CD8-positive, alpha-beta memory T cell (primary cell): Measurements from ENCODE around the gene LHX5. TPM values are rescaled to one million over a fixed set of nuclear protein-coding genes. Genes with fewer than 3 reads are reported as not detected.
A peak's percentile ranks its signal among the peaks of the same experiment; 100 is the strongest.

Experiments used
- CTCF ChIA-PET: fragments of 350-600 bp; sonication (Branson Sonifier 250); formaldehyde crosslinking; loops from one replicate; lab custom pipeline; 2021; ENCODE audit warnings: antibody characterized with exemption; lab: Charles Lee
- POLR2A ChIA-PET: fragments of 350-600 bp; sonication (Branson Sonifier 250); formaldehyde crosslinking; loops from one replicate; lab custom pipeline; 2021; ENCODE audit warnings: antibody characterized with exemption; lab: Charles Lee
- DNase-seq, 5 donors: peaks; one replicate each; pipeline versions ENCODE4 v3.0.0 to v3.0.0-alpha.2; 2020 to 2022; ENCODE audit warnings: mixed read lengths in 1 of 5
- H3K27ac ChIP-seq: one replicate; pipeline ENCODE4 v1.7.0; 2013; ENCODE audit warnings: low read depth, mild to moderate bottlenecking, low read length, moderate library complexity
- H3K27me3 ChIP-seq: 2 replicates; pipeline ENCODE4 v1.7.0; 2013; ENCODE audit warnings: low read length, mild to moderate bottlenecking; ENCODE audit not compliant: insufficient read depth, poor library complexity, severe bottlenecking
- H3K36me3 ChIP-seq: 2 replicates; pipeline ENCODE4 v1.7.0; 2013; ENCODE audit warnings: mild to moderate bottlenecking, low read length, moderate library complexity; ENCODE audit not compliant: insufficient read depth
- H3K4me1 ChIP-seq: 2 replicates; pipeline ENCODE4 v1.7.0; 2013; ENCODE audit warnings: mild to moderate bottlenecking, low read length, moderate library complexity; ENCODE audit not compliant: insufficient read depth
- H3K4me3 ChIP-seq: 2 replicates; pipeline ENCODE4 v1.7.0; 2013; ENCODE audit warnings: mild to moderate bottlenecking, low read length
- H3K9me3 ChIP-seq: 2 replicates; pipeline ENCODE4 v1.7.0; 2013; ENCODE audit warnings: mild to moderate bottlenecking, low read length
- H3K27ac Mint-ChIP-seq, 8 donors: one replicate each; pipeline ENCODE4 v1.8.0; 2020 to 2021; ENCODE audit warnings: mixed read lengths in 8 of 8, mild to moderate bottlenecking in 6 of 8, inconsistent platforms in 3 of 8, moderate library complexity in 3 of 8
- H3K27me3 Mint-ChIP-seq, 2 donors: one replicate each; pipeline ENCODE4 v1.8.0; 2020 to 2021; ENCODE audit warnings: mixed read lengths in 2 of 2, mild to moderate bottlenecking in 1 of 2, moderate library complexity in 1 of 2
- H3K36me3 Mint-ChIP-seq, 3 donors: one replicate each; pipeline ENCODE4 v1.8.0; 2020 to 2021; ENCODE audit warnings: mixed read lengths in 3 of 3, inconsistent platforms in 1 of 3, mild to moderate bottlenecking in 1 of 3
- H3K4me1 Mint-ChIP-seq, 3 donors: one replicate each; pipeline ENCODE4 v1.8.0; 2020 to 2021; ENCODE audit warnings: mixed read lengths in 3 of 3, inconsistent platforms in 1 of 3, mild to moderate bottlenecking in 1 of 3
- H3K4me3 Mint-ChIP-seq, 7 donors: one replicate each; pipeline ENCODE4 v1.8.0; 2020 to 2021; ENCODE audit warnings: mixed read lengths in 7 of 7, mild to moderate bottlenecking in 6 of 7, moderate library complexity in 4 of 7, inconsistent platforms in 2 of 7
- H3K9me3 Mint-ChIP-seq, 5 donors: one replicate each; pipeline ENCODE4 v1.8.0; 2020 to 2022; ENCODE audit warnings: mixed read lengths in 5 of 5, mild to moderate bottlenecking in 3 of 5, moderate library complexity in 2 of 5, inconsistent platforms in 1 of 5
- polyA plus RNA-seq: library from polyadenylated mRNA; unstranded; fragments of 300-500 nt; fragmentation: Illumina TruSeq; gene quantifications from one replicate; pipeline ENCODE4 v1.2.3, GENCODE V29; 2021
- total RNA-seq, 2 experiments: library from RNA; stranded (reverse); gene quantifications; one replicate each; pipeline ENCODE4 v1.2.3, GENCODE V29; 2021

Gene LHX5
- total and polyA plus RNA-seq, 3 experiments from 2014 or later: not detected

- Mint-ChIP-seq H3K36me3 (peaks cover 0 to 3% (median 0%) of the 10 kb centered on the region in 3 donors), H3K27me3 (peaks cover 51 to 77% of the 10 kb centered on the region in 2 donors), H3K4me1 (peaks cover 22 to 36% (median 22%) of the 10 kb centered on the region in 3 donors), H3K9me3 (peaks cover 0 to 6% (median 0%) of the 10 kb centered on the region in 5 donors), H3K27ac (peak overlapping the region in 1 of 8 donors; percentile 58), H3K4me3 (peak overlapping the region; percentile 66 to 93 (median 87))
- peak; percentile 39 to 71 (median 44) for DNase-seq
- CTCF ChIA-PET: interaction anchor here (0.6 to 1.7 kb wide), 3 partner anchors 10 to 19 kb away, joined by 3 to 5 read pairs (median 3); no protein-coding TSS in a partner anchor
- H3K27ac ChIP-seq: no peak overlapping the region
- peaks cover 27% of the 10 kb centered on the region for H3K27me3 ChIP-seq
- peaks cover 13% of the 10 kb centered on the region for H3K4me1 ChIP-seq
- H3K9me3 ChIP-seq: no peaks in the 10 kb centered on the region
- H3K36me3 ChIP-seq: no peaks in the 10 kb centered on the region
- H3K4me3 ChIP-seq: no peak overlapping the region
- POLR2A ChIA-PET: no interaction called here
Observed at GRCh38 chr12:113462117-113462774, 9.4 kb downstream of the LHX5 start.

DNA sequence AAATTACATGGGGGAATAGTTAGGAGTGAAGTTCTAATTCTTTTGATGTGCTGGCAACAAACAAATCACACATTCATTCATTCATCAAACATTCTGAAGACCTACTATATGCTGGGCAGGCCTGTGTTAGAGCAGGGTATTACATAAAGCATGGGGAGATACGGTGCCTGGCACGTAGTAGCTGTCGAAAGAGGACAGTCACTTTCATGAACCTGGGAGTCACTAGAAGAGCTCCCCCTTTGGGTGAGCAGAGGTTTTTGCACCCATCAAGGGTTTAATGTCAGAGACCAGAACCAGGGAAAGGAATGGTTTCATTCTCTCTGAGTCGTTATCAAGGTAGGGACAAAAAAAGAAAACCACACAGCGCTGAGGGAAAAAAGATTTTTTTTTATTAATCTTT lies 10.0 kb downstream of the LHX5 start:
- H3K27me3 ChIP-seq: peaks cover 30% of the 10 kb centered on the region
- Mint-ChIP-seq H3K4me1 (peaks cover 18 to 32% (median 19%) of the 10 kb centered on the region in 3 donors), H3K36me3 (peaks cover 0 to 3% (median 0%) of the 10 kb centered on the region in 3 donors), H3K27me3 (peaks cover 47 to 78% of the 10 kb centered on the region in 2 donors), H3K27ac (no peak overlapping the region), H3K9me3 (peaks cover 0 to 6% (median 0%) of the 10 kb centered on the region in 5 donors), H3K4me3 (peak overlapping the region in 5 of 7 donors; percentile 1 to 87 (median 8))
- peaks cover 13% of the 10 kb centered on the region for H3K4me1 ChIP-seq
- no peak overlapping the region for H3K4me3 ChIP-seq
- H3K36me3 ChIP-seq: no peaks in the 10 kb centered on the region
- CTCF ChIA-PET: interaction anchor here (0.6 to 1.7 kb wide), 3 partner anchors 9 to 19 kb away, joined by 3 to 5 read pairs (median 3); no protein-coding TSS in a partner anchor
- H3K9me3 ChIP-seq: no peaks in the 10 kb centered on the region
- POLR2A ChIA-PET: no interaction called here
- no peak for DNase-seq
- H3K27ac ChIP-seq: no peak overlapping the region

GRCh38 chr12:113459981-113460380 lies 11.7 kb downstream of the LHX5 start:
- no peak overlapping the region for H3K4me3 ChIP-seq
- ChIA-PET POLR2A (no interaction called here), CTCF (no interaction called here)
- DNase-seq: no peak
- H3K9me3 Mint-ChIP-seq: peaks cover 0 to 6% (median 0%) of the 10 kb centered on the region in 5 donors
- peaks cover 15 to 25% (median 17%) of the 10 kb centered on the region in 3 donors for H3K4me1 Mint-ChIP-seq
- H3K27me3 Mint-ChIP-seq: peaks cover 36 to 72% of the 10 kb centered on the region in 2 donors
- no peak overlapping the region for H3K4me3 Mint-ChIP-seq
- no peak overlapping the region for H3K27ac ChIP-seq
- peaks cover 25% of the 10 kb centered on the region for H3K27me3 ChIP-seq
- H3K4me1 ChIP-seq: peaks cover 13% of the 10 kb centered on the region
- peaks cover 0 to 3% (median 0%) of the 10 kb centered on the region in 3 donors for H3K36me3 Mint-ChIP-seq
- H3K27ac Mint-ChIP-seq: no peak overlapping the region
- no peaks in the 10 kb centered on the region for H3K36me3 ChIP-seq
- H3K9me3 ChIP-seq: no peaks in the 10 kb centered on the region

- ChIA-PET POLR2A (no interaction called here), CTCF (no interaction called here)
- H3K27me3 ChIP-seq: peaks cover 11% of the 10 kb centered on the region
- no peak for DNase-seq
- H3K27me3 Mint-ChIP-seq: peaks cover 22 to 60% of the 10 kb centered on the region in 2 donors
- H3K27ac Mint-ChIP-seq: no peak overlapping the region
- peaks cover 0 to 3% (median 0%) of the 10 kb centered on the region in 5 donors for H3K9me3 Mint-ChIP-seq
- H3K9me3 ChIP-seq: no peaks in the 10 kb centered on the region
- no peak overlapping the region for H3K4me3 ChIP-seq
- no peak overlapping the region for H3K4me3 Mint-ChIP-seq
- H3K36me3 ChIP-seq: no peaks in the 10 kb centered on the region
- H3K4me1 ChIP-seq: no peaks in the 10 kb centered on the region
- H3K27ac ChIP-seq: no peak overlapping the region
- peaks cover 5 to 8% (median 8%) of the 10 kb centered on the region in 3 donors for H3K4me1 Mint-ChIP-seq
- H3K36me3 Mint-ChIP-seq: peaks cover 0 to 1% (median 0%) of the 10 kb centered on the region in 3 donors
Observed at GRCh38 chr12:113457710-113458109, 14.0 kb downstream of the LHX5 start.

- Mint-ChIP-seq H3K36me3 (no peaks in the 10 kb centered on the region), H3K27ac (no peak overlapping the region), H3K4me3 (no peak overlapping the region), H3K9me3 (peaks cover 0 to 3% (median 0%) of the 10 kb centered on the region in 5 donors), H3K27me3 (peaks cover 18 to 55% of the 10 kb centered on the region in 2 donors), H3K4me1 (peaks cover 2 to 5% (median 4%) of the 10 kb centered on the region in 3 donors)
- Histone ChIP-seq H3K36me3 (no peaks in the 10 kb centered on the region), H3K4me1 (no peaks in the 10 kb centered on the region), H3K4me3 (no peak overlapping the region), H3K27ac (no peak overlapping the region), H3K27me3 (peaks cover 11% of the 10 kb centered on the region), H3K9me3 (no peaks in the 10 kb centered on the region)
- DNase-seq: no peak
- ChIA-PET CTCF (no interaction called here), POLR2A (no interaction called here)
Observed at GRCh38 chr12:113457185-113457584, 14.5 kb downstream of the LHX5 start.

DNA sequence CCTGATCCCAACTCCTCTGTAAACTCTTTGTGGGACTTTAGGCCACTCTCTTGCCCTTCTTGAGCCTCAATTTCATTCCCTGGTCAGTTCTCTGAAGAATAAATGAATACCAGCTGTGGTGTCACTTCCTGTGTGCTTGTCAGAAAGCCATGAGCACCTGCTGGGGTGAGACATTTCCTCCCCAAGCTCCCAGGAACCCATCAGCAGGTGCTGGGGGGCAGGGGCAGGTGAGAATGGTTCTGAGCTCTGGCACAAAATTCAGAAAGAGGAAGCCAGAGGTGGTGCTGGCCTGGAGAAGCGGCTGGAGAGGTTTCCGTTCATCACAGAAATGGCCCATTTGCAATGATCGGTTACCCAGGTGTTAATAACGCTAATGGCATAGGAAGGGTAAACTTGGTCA lies 14.9 kb downstream of the LHX5 start:
- Histone ChIP-seq H3K9me3 (no peaks in the 10 kb centered on the region), H3K4me3 (no peak overlapping the region), H3K27me3 (peaks cover 11% of the 10 kb centered on the region), H3K27ac (no peak overlapping the region), H3K4me1 (no peaks in the 10 kb centered on the region), H3K36me3 (no peaks in the 10 kb centered on the region)
- DNase-seq: no peak
- Mint-ChIP-seq H3K9me3 (no peaks in the 10 kb centered on the region), H3K4me1 (peaks cover 2 to 4% (median 3%) of the 10 kb centered on the region in 3 donors), H3K27me3 (peaks cover 18 to 51% of the 10 kb centered on the region in 2 donors), H3K36me3 (no peaks in the 10 kb centered on the region), H3K27ac (no peak overlapping the region), H3K4me3 (no peak overlapping the region)
- POLR2A ChIA-PET: no interaction called here
- CTCF ChIA-PET: no interaction called here

GRCh38 chr12:113456199-113456598 lies 15.5 kb downstream of the LHX5 start:
- Mint-ChIP-seq H3K9me3 (no peaks in the 10 kb centered on the region), H3K4me1 (no peaks in the 10 kb centered on the region), H3K36me3 (no peaks in the 10 kb centered on the region), H3K27me3 (peaks cover 12 to 47% of the 10 kb centered on the region in 2 donors), H3K27ac (no peak overlapping the region), H3K4me3 (no peak overlapping the region)
- Histone ChIP-seq H3K4me1 (no peaks in the 10 kb centered on the region), H3K9me3 (no peaks in the 10 kb centered on the region), H3K4me3 (no peak overlapping the region), H3K36me3 (no peaks in the 10 kb centered on the region), H3K27me3 (peaks cover 11% of the 10 kb centered on the region), H3K27ac (no peak overlapping the region)
- CTCF ChIA-PET: no interaction called here
- POLR2A ChIA-PET: no interaction called here
- DNase-seq: no peak

DNA sequence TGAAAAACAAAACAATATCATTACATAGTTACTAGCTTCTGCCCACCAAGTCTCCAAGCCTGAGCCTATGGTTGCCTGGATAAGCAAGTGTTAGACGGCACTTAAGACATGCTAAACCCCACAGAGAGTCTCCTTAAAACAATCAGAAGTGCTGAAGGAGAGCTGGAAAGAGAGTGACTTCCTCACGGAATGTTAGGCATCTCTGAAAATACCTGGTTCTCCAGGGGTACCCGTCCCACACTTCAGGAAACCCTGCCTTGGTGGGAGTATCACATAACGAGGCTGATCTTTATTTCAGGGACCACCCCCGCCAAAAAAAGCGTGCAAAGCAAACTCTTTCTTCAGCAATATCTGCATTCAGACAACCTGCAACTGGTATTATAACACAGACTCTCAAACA lies 18.3 kb downstream of the LHX5 start:
- H3K4me1 Mint-ChIP-seq: no peaks in the 10 kb centered on the region
- ChIA-PET CTCF (interaction anchor here (2.0 kb wide), 1 partner anchor 9 kb away, joined by 5 read pairs; no protein-coding TSS in a partner anchor), POLR2A (no interaction called here)
- H3K9me3 ChIP-seq: no peaks in the 10 kb centered on the region
- H3K27ac Mint-ChIP-seq: no peak overlapping the region
- no peaks in the 10 kb centered on the region for H3K36me3 Mint-ChIP-seq
- no peak overlapping the region for H3K4me3 Mint-ChIP-seq
- H3K27me3 ChIP-seq: peaks cover 6% of the 10 kb centered on the region
- H3K9me3 Mint-ChIP-seq: no peaks in the 10 kb centered on the region
- no peak overlapping the region for H3K4me3 ChIP-seq
- no peaks in the 10 kb centered on the region for H3K4me1 ChIP-seq
- no peak overlapping the region for H3K27ac ChIP-seq
- DNase-seq: no peak
- peaks cover 3 to 30% of the 10 kb centered on the region in 2 donors for H3K27me3 Mint-ChIP-seq
- no peaks in the 10 kb centered on the region for H3K36me3 ChIP-seq
